ENCODE measurements around the gene ADH1C.
A peak's percentile ranks its signal among the peaks of the same experiment; 100 is the strongest.
"Not testable (repeated sequence)": the region's sequence is repeated elsewhere in the genome, so short reads cannot be mapped to it uniquely, and the experiment has no call there.

ADH1C gene

DNA sequence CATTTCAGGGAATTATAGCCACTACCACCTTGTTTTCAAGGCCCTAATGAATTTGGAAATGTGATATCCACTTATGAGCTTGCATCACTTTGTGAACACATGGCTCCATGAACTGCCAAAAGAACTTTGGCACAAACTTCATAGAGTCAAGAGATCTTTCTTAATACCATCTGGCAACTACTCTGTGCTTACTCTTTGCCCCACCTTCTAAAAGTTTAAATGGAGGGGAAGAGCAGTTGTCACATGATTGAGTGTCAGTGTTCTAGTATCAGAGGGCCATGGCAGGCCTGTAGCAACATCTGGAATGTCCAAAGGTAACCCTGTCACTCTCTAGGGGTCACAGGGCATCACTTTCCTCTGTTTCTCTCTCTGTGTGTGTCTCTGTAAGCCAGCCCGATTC is 28.8 kb downstream of the ADH1C start:
- no peak for DNase-seq (ENCODE audit: low read depth)
- H3K4me3 ChIP-seq (ENCODE audit: low read length): no peak overlapping the region
- TF ChIP-seq, protein P1, sequence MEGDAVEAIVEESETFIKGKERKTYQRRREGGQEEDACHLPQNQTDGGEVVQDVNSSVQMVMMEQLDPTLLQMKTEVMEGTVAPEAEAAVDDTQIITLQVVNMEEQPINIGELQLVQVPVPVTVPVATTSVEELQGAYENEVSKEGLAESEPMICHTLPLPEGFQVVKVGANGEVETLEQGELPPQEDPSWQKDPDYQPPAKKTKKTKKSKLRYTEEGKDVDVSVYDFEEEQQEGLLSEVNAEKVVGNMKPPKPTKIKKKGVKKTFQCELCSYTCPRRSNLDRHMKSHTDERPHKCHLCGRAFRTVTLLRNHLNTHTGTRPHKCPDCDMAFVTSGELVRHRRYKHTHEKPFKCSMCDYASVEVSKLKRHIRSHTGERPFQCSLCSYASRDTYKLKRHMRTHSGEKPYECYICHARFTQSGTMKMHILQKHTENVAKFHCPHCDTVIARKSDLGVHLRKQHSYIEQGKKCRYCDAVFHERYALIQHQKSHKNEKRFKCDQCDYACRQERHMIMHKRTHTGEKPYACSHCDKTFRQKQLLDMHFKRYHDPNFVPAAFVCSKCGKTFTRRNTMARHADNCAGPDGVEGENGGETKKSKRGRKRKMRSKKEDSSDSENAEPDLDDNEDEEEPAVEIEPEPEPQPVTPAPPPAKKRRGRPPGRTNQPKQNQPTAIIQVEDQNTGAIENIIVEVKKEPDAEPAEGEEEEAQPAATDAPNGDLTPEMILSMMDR (IDR thresholded peaks at IDR 0.05; ENCODE audit: insufficient read depth, low read depth, low read length, missing control alignments): no peak

DNA sequence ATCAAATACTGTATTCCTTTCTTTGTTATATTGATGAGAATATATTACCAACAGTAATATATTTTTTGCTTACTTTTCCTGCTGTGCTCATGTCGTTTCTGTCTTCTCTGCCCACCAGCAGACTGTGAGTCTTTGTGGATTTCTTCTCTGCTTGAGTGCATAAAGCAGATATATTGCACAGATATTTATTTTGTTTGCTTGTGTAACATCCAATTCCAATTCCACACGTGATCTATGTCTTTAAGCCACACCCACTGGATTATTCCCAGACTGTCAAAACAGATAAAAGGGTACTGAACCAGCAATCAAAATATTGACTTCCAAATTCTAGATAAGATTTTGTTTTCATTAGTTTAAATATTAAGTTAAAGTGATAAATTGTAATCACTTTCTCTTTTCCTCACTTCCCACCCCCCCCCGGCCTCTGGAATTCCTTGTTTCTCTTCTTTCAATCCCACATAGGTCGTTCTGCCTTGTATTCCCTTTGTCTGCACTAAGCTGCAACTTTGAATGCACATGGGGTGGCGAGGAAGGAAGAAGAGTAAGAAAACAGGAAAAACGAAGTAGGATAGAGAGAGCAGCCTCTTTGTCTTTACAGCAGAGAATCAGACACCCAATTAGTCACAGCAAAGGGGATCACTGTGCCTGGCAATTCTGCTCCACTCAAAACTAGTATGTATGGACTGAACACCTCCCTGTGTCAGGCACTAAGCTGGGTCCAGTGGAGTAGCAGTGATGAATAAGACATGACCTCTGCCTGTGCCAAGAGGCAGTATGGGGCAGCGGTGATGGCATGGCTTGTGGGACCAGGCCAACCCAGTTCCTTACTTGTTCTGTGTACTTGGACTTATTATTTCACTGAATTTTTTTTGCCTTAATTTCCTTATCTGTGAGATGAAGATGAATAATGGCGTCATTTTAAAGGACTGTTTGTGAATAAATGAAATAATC is 31.0 kb downstream of the ADH1C start, which contains the start of gene ADH1B:
Gene ADH1B, minus strand, starts transcription at position 161 of the 951 bp plus-strand sequence. Its CDS starts 70 bp downstream, at position 91.
- TF ChIP-seq, protein P1 (IDR thresholded peaks at IDR 0.05; ENCODE audit: insufficient read depth, low read depth, low read length, missing control alignments): no peak
- DNase-seq (ENCODE audit: low read depth): peak; percentile 0
- no peak within 1 kb of the TSS for H3K4me3 ChIP-seq (ENCODE audit: low read length)

DNA sequence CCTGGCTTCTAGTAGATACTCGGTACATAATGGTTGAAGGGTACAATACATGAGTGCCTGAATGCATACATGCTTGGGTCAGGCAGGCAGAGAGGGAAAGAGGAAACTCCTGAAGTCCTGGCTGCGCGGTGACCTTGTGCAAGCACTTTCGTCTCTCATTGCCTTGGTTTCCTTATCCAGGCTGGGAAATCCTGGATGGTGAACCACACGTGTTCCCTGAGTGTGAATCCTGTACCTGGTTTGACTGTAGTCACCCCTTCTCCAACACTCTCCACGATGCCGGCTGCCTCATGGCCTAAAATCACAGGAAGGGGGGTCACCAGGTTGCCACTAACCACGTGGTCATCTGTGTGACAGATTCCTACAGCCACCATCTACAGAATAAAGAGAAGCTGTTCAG is 34.7 kb downstream of the ADH1C start:
- not testable (repeated sequence) for DNase-seq (ENCODE audit: low read depth); H3K4me3 ChIP-seq (ENCODE audit: low read length)

DNA sequence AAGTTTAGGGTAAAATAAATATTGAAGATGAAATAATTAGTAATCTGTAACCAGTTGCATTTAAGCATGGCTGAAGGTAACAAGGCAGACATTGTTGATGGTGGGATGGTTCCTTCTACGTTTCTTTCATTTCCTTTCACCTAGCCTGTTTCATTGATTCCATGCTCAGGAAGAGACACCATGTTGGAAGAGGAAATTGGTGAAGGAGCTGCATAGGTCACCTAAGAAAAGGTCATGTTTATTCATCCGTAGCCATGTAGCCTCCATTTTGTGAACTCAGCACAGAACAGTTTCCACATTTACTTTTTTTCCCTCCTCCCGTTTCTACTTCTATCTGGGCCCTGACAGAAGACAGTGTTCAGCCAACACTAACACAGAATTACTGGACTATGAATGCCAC is 35.2 kb downstream of the ADH1C start:
- no peak overlapping the region for H3K4me3 ChIP-seq (ENCODE audit: low read length)
- DNase-seq (ENCODE audit: low read depth): no peak
- TF ChIP-seq, protein P1 (IDR thresholded peaks at IDR 0.05; ENCODE audit: insufficient read depth, low read depth, low read length, missing control alignments): no peak

DNA sequence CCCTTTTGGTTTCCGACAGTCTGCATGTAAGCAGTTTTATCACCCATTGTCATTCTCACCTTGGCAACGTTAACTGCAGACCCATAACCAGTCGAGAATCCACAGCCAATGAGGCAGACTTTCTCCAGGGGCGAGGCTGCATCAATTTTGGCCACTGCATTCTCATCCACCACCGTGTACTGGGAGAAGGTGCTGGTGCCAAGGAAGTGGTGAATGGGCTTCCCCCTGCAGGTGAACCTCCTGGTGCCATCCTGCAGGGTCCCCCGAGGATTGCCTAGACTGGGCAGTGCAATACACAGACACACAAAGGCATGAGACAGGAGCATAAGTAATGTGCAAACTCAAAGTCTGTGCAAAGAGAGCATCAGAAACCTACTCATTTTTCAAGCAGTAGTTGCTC is 36.7 kb downstream of the ADH1C start:
- no peak overlapping the region for H3K4me3 ChIP-seq (ENCODE audit: low read length)
- TF ChIP-seq, protein P1 (IDR thresholded peaks at IDR 0.05; ENCODE audit: insufficient read depth, low read depth, low read length, missing control alignments): no peak
- no peak for DNase-seq (ENCODE audit: low read depth)

DNA sequence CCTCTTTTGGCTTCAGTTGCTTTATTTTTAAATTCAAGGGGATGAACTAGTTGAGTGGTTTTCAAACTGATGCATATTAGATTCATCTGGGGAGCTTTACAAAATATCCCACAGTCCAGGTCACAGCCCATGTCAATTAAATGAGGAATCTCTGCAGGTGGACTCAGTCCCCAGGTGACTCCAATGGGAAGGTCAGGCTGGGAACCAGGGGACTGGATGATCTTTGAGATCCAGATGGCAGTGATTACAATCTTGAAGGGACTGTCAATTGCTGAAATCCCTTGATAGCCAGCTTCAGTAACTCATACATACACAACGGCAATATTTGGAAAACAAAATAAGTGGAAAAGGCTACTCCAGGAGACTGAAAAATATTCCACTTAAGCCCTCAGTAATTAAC is 38.3 kb downstream of the ADH1C start:
- H3K4me3 ChIP-seq (ENCODE audit: low read length): no peak overlapping the region
- TF ChIP-seq, protein P1 (IDR thresholded peaks at IDR 0.05; ENCODE audit: insufficient read depth, low read depth, low read length, missing control alignments): no peak
- DNase-seq (ENCODE audit: low read depth): no peak

DNA sequence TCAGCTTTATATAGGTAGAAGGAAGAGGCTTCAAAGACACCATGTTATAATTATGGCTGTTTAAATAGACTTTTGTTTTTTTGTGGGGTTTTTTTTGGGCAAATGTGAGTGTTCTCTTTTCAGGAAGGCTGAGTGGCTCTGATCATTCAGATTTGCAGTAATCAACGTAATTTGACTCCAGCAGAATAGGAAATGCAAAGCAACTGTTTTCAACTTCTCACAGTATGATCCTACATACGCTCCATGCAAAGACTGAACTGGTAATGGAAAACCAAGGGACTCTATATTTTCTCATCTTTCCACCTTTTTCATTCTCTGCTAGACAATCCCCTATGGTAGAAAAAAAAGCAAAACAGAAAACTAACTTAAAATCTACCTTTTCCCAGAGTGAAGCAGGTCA is 42.2 kb downstream of the ADH1C start:
- no peak for DNase-seq (ENCODE audit: low read depth)
- H3K4me3 ChIP-seq (ENCODE audit: low read length): no peak overlapping the region
- TF ChIP-seq, protein P1 (IDR thresholded peaks at IDR 0.05; ENCODE audit: insufficient read depth, low read depth, low read length, missing control alignments): no peak
